A549 (cell line): ENCODE results near the gene DET1. TPM values are rescaled to one million over a fixed set of nuclear protein-coding genes. Genes with fewer than 3 reads are reported as not detected.

ENCODE experiments used
- ATAC-seq, 2 experiments: fragments of 200-7000 bp in 1 of 2; fragments of >200 bp in 1 of 2; cut with Nextera tagmentation in 1 of 2; cut with Tn5 transposase in 1 of 2; 3 replicates each; pipeline versions ENCODE4 v1.8.0 to v1.9.1; 2018 to 2020; ENCODE audit warnings: mild to moderate bottlenecking in 1 of 2, moderate library complexity in 1 of 2
- CTCF ChIA-PET: fragments of 300-600 bp; sonication (Branson Sonifier 250); formaldehyde crosslinking; extraction: SDS; loops from one replicate; lab custom pipeline; 2021; ENCODE audit warnings: antibody characterized with exemption, inconsistent platforms; lab: Yijun Ruan, JAX
- POLR2A ChIA-PET: fragments of 350-600 bp; formaldehyde crosslinking; extraction: SDS; loops from one replicate; lab custom pipeline; 2021; ENCODE audit warnings: antibody characterized with exemption, inconsistent platforms; lab: Yijun Ruan, JAX
- DNase-seq, 2 experiments: peaks; one replicate each; pipeline versions ENCODE4 v3.0.0 to v3.0.0-alpha.2; 2011 to 2016; ENCODE audit warnings: low read depth in 1 of 2, low spot score in 1 of 2
- FAIRE-seq: peaks from 2 replicates; lab custom pipeline; 2011; peaks lifted over from hg19 to GRCh38; lab: Jason Lieb, UNC
- H3K27ac ChIP-seq, 2 experiments: fragments of >200 bp; sonication (Bioruptor Twin); formaldehyde crosslinking; 3 replicates each; pipeline ENCODE4 v1.5.1; 2016 to 2017
- H3K4me1 ChIP-seq: fragments of >200 bp; sonication (Bioruptor Twin); formaldehyde crosslinking; 3 replicates; pipeline ENCODE4 v1.6.1; 2016
- H3K4me2 ChIP-seq: fragments of >200 bp; sonication (Bioruptor Twin); formaldehyde crosslinking; 3 replicates; pipeline ENCODE4 v1.6.1; 2016
- H3K4me3 ChIP-seq: fragments of >200 bp; sonication (Bioruptor Twin); formaldehyde crosslinking; 3 replicates; pipeline ENCODE4 v1.5.1; 2016
- H3K9me3 ChIP-seq: fragments of >200 bp; sonication (Bioruptor Twin); formaldehyde crosslinking; 3 replicates; pipeline ENCODE4 v1.6.1; 2016
- ATOH8 ChIP-seq: fragments of 250-450 bp; sonication (Bioruptor Pico); IDR thresholded peaks from 2 replicates; pipeline ENCODE4 v1.5.0; 2020; ENCODE audit warnings: low read depth, mild to moderate bottlenecking, moderate library complexity
- BCL3 ChIP-seq: fragments of >200 bp; sonication (Bioruptor Twin); formaldehyde crosslinking; IDR thresholded peaks from 3 replicates; pipeline ENCODE4 v1.6.1; 2016
- BHLHE40 ChIP-seq: IDR thresholded peaks from 2 replicates; pipeline ENCODE4 v1.6.1; 2012; ENCODE audit warnings: low read depth, low read length, inconsistent platforms
- CTCF ChIP-seq: fragments of >200 bp; sonication (Bioruptor Twin); formaldehyde crosslinking; IDR thresholded peaks from 3 replicates; pipeline ENCODE4 v1.5.1; 2016
- EP300 ChIP-seq, 2 experiments: fragments of >200 bp; sonication (Bioruptor Twin); formaldehyde crosslinking; IDR thresholded peaks; 2 replicates in 1 of 2; 3 replicates in 1 of 2; pipeline ENCODE4 v1.6.1; 2016 to 2017
- ESRRA ChIP-seq: fragments of 150-350 bp; IDR thresholded peaks from 2 replicates; pipeline ENCODE4 v1.6.1; 2014; ENCODE audit warnings: mild to moderate bottlenecking, low read length, borderline replicate concordance
- FOXS1 ChIP-seq: fragments of 250-450 bp; sonication (Bioruptor Pico); IDR thresholded peaks from 2 replicates; pipeline ENCODE4 v1.5.0; 2020; ENCODE audit warnings: mild to moderate bottlenecking, moderate library complexity
- HDAC2 ChIP-seq: fragments of 200-600 bp; sonication (generic); IDR thresholded peaks from 2 replicates; pipeline ENCODE4 v1.6.1; 2016
- HEYL ChIP-seq: fragments of 250-450 bp; sonication (Bioruptor Pico); IDR thresholded peaks from 2 replicates; pipeline ENCODE4 v1.8.0; 2021; ENCODE audit warnings: mild to moderate bottlenecking, moderate library complexity
- HMGXB4 ChIP-seq: fragments of 250-450 bp; sonication (Bioruptor Pico); IDR thresholded peaks from 2 replicates; pipeline ENCODE4 v1.5.0; 2021; ENCODE audit warnings: mild to moderate bottlenecking, moderate library complexity, borderline replicate concordance
- HOXB5 ChIP-seq: fragments of 250-450 bp; sonication (Bioruptor Pico); IDR thresholded peaks from 2 replicates; pipeline ENCODE4 v1.5.0; 2020; ENCODE audit warnings: mild to moderate bottlenecking, moderate library complexity
- MAX ChIP-seq: IDR thresholded peaks from 2 replicates; pipeline ENCODE4 v1.6.1; 2012
- MAZ ChIP-seq: fragments of 150-350 bp; IDR thresholded peaks from 2 replicates; pipeline ENCODE4 v1.6.1; 2014; ENCODE audit warnings: antibody characterized with exemption, low read depth, low read length, borderline replicate concordance
- NPAS2 ChIP-seq: fragments of 250-450 bp; sonication (Bioruptor Pico); IDR thresholded peaks from 2 replicates; pipeline ENCODE4 v1.8.0; 2022; ENCODE audit warnings: mild to moderate bottlenecking, moderate library complexity, borderline replicate concordance
- PBX3 ChIP-seq: IDR thresholded peaks from 2 replicates; pipeline ENCODE4 v1.6.1; 2012
- RAD21 ChIP-seq, 2 experiments: fragments of >200 bp in 1 of 2; sonication (Bioruptor Twin) in 1 of 2; formaldehyde crosslinking in 1 of 2; IDR thresholded peaks in 1 of 2; conservative IDR thresholded peaks in 1 of 2; 2 replicates in 1 of 2; 3 replicates in 1 of 2; pipeline ENCODE4 v1.6.1; 2012 to 2018; ENCODE audit warnings: inconsistent platforms in 1 of 2
- RARB ChIP-seq: fragments of 250-450 bp; sonication (Bioruptor Pico); IDR thresholded peaks from 2 replicates; pipeline ENCODE4 v1.8.0; 2021; ENCODE audit warnings: mild to moderate bottlenecking, moderate library complexity
- RCOR1 ChIP-seq: fragments of 150-350 bp; IDR thresholded peaks from 2 replicates; pipeline ENCODE4 v1.6.1; 2014; ENCODE audit warnings: antibody characterized with exemption, low read length, low read depth
- SMC3 ChIP-seq: fragments of >200 bp; sonication (Bioruptor Twin); formaldehyde crosslinking; IDR thresholded peaks from 3 replicates; pipeline ENCODE4 v1.6.1; 2018; ENCODE audit warnings: inconsistent platforms
- USF2 ChIP-seq: fragments of 450-650 bp; IDR thresholded peaks from 2 replicates; pipeline ENCODE4 v1.6.1; 2014; ENCODE audit warnings: antibody characterized with exemption
- ZNF302 ChIP-seq: fragments of 250-450 bp; sonication (Bioruptor Pico); IDR thresholded peaks from 2 replicates; pipeline ENCODE4 v1.9.0; 2021; ENCODE audit warnings: inconsistent platforms, mild to moderate bottlenecking, moderate library complexity
- WGBS: methylation state at CpG from one replicate; pipeline ENCODE4 v1.1.6; 2017; ENCODE audit errors: missing lambda C conversion rate; 5-methylcytosine and 5-hydroxymethylcytosine counted together
- polyA plus RNA-seq, 4 experiments: library from polyadenylated mRNA; depleted of rRNA in 3 of 4; stranded (reverse); fragments of >200 nt; fragmentation: RNase III in 1 of 4; extraction: RNeasy Plus Mini Kit Qiagen cat#74134 plus additional on column Dnase treatment in 1 of 4; gene quantifications; 2 replicates in 3 of 4; 3 replicates in 1 of 4; pipeline ENCODE4 v1.2.3, GENCODE V29; 2011 to 2017

DET1 gene
- polyA plus RNA-seq, 2 of the 4 experiments (the other 2 are of a cell fraction): 3.9 to 12.4 TPM

GRCh38 chr15:88513195-88513594 is 33.3 kb downstream of the DET1 start:
- Histone ChIP-seq H3K4me2 (no peak overlapping the region), H3K4me1 (no peaks in the 10 kb centered on the region), H3K9me3 (no peaks in the 10 kb centered on the region), H3K27ac (no peak overlapping the region), H3K4me3 (no peak overlapping the region)
- no peak for DNase-seq
- ChIA-PET POLR2A (no interaction called here), CTCF (no interaction called here)
- WGBS: 84% methylated on average over 5 of the region's 5 CpGs
- ATAC-seq: no peak
- no peak for TF ChIP-seq SMC3
- no peak for TF ChIP-seq HOXB5 (CRISPR knock-in tag)
- no peak for TF ChIP-seq CTCF
- TF ChIP-seq HMGXB4 (CRISPR knock-in tag): no peak
- TF ChIP-seq MAX: no peak
- no peak for TF ChIP-seq PBX3
- TF ChIP-seq ATOH8 (CRISPR knock-in tag): no peak
- no peak for TF ChIP-seq RCOR1
- no peak for TF ChIP-seq MAZ
- no peak for TF ChIP-seq HEYL (CRISPR knock-in tag)
- TF ChIP-seq RAD21 (conservative IDR thresholded peaks at IDR 0.05 in 1 of 2, IDR thresholded peaks at IDR 0.05 in 1 of 2): no peak
- FAIRE-seq: no peak

GRCh38 chr15:88512601-88513000 is 33.9 kb downstream of the DET1 start:
- no peaks in the 10 kb centered on the region for H3K4me1 ChIP-seq
- no peak overlapping the region for H3K27ac ChIP-seq
- no peak overlapping the region for H3K4me3 ChIP-seq
- POLR2A ChIA-PET: no interaction called here
- DNase-seq: no peak
- FAIRE-seq: no peak
- no peaks in the 10 kb centered on the region for H3K9me3 ChIP-seq
- WGBS: 87% methylated on average over 5 of the region's 5 CpGs
- no peak for ATAC-seq
- no peak overlapping the region for H3K4me2 ChIP-seq
- CTCF ChIA-PET: no interaction called here
- TF ChIP-seq NPAS2 (CRISPR knock-in tag): no peak
- TF ChIP-seq RARB (CRISPR knock-in tag): no peak
- no peak for TF ChIP-seq USF2
- TF ChIP-seq ESRRA: no peak
- no peak for TF ChIP-seq HDAC2
- no peak for TF ChIP-seq BHLHE40
- no peak for TF ChIP-seq BCL3
- TF ChIP-seq EP300 (IDR thresholded peaks at IDR 0.05): no peak
- TF ChIP-seq ZNF302: no peak
- no peak for TF ChIP-seq FOXS1 (CRISPR knock-in tag)
